Suprapubic skin (tissue), 4 donors: ENCODE results near the gene UBASH3A.

Source experiments
- EP300 ChIP-seq: sonication (generic); formaldehyde crosslinking; IDR thresholded peaks from one replicate; pipeline ENCODE4 v1.6.1; 2017; ENCODE audit warnings: antibody characterized with exemption
- POLR2A ChIP-seq, 2 donors: fragments of 450-650 bp; IDR thresholded peaks; one replicate each; pipeline ENCODE4 v1.6.1; 2017; ENCODE audit warnings: antibody characterized with exemption in 2 of 2, mild to moderate bottlenecking in 2 of 2, moderate library complexity in 2 of 2
- POLR2AphosphoS5 ChIP-seq, 3 donors: sonication (generic); formaldehyde crosslinking; IDR thresholded peaks; one replicate each; pipeline ENCODE4 v1.6.1; 2017; ENCODE audit warnings: antibody characterized with exemption in 3 of 3
- TF ChIP-seq, protein P1 (sequence below), 2 donors: fragments of 200-600 bp in 1 of 2; fragments of 450-650 bp in 1 of 2; sonication (generic) in 1 of 2; IDR thresholded peaks; one replicate each; pipeline ENCODE4 v1.5.1; 2016 to 2019; ENCODE audit warnings: antibody characterized with exemption in 2 of 2, mild to moderate bottlenecking in 1 of 2, moderate library complexity in 1 of 2

DNA sequence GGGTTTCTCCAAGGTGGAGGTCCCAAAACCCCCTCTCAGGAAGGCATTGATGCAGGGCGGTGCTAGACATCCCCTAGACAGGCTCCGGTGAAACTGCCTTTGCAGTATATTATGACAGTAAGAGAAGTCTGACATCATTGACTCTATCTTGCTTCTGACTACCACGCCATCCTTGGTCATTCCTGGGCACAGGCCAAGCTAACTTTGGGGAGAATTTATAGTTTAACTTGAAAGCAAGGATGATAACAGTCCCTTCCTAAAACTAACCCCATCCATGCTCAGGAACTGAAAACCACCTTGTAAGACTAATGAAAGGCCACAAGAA, 62.1 kb downstream of the UBASH3A start:
- no peak for TF ChIP-seq POLR2AphosphoS5 (IDR thresholded peaks at IDR 0.05)
- TF ChIP-seq, protein P1, sequence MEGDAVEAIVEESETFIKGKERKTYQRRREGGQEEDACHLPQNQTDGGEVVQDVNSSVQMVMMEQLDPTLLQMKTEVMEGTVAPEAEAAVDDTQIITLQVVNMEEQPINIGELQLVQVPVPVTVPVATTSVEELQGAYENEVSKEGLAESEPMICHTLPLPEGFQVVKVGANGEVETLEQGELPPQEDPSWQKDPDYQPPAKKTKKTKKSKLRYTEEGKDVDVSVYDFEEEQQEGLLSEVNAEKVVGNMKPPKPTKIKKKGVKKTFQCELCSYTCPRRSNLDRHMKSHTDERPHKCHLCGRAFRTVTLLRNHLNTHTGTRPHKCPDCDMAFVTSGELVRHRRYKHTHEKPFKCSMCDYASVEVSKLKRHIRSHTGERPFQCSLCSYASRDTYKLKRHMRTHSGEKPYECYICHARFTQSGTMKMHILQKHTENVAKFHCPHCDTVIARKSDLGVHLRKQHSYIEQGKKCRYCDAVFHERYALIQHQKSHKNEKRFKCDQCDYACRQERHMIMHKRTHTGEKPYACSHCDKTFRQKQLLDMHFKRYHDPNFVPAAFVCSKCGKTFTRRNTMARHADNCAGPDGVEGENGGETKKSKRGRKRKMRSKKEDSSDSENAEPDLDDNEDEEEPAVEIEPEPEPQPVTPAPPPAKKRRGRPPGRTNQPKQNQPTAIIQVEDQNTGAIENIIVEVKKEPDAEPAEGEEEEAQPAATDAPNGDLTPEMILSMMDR (IDR thresholded peaks at IDR 0.05): no peak
- TF ChIP-seq EP300: no peak
- no peak for TF ChIP-seq POLR2A (IDR thresholded peaks at IDR 0.05)
